Thymus (tissue), 11 donors: Measurements from ENCODE around the gene NOTCH1. TPM values are rescaled to one million over a fixed set of nuclear protein-coding genes. Genes with fewer than 3 reads are reported as not detected.

Experiments
- DNase-seq, 9 donors: peaks; one replicate each; pipeline ENCODE4 v3.0.0-alpha.2; 2013; ENCODE audit warnings: low spot score in 9 of 9, low read depth in 6 of 9, missing footprints in 1 of 9
- H3K27ac ChIP-seq, 2 donors: one replicate each; pipeline ENCODE4 v1.5.1; 2013; ENCODE audit warnings: control low read depth in 1 of 2, low read depth in 1 of 2, low read length in 1 of 2, mild to moderate bottlenecking in 1 of 2, moderate library complexity in 1 of 2
- H3K27me3 ChIP-seq, 2 donors: one replicate each; pipeline ENCODE4 v1.5.1; 2013; ENCODE audit warnings: low read length in 1 of 2; ENCODE audit not compliant: control insufficient read depth in 2 of 2, insufficient read depth in 1 of 2
- H3K36me3 ChIP-seq, 2 donors: one replicate each; pipeline ENCODE4 v1.5.1; 2013; ENCODE audit warnings: low read length in 1 of 2, mild to moderate bottlenecking in 1 of 2, moderate library complexity in 1 of 2; ENCODE audit not compliant: control insufficient read depth in 2 of 2, insufficient read depth in 2 of 2
- H3K4me1 ChIP-seq, 2 donors: one replicate each; pipeline ENCODE4 v1.5.1; 2013; ENCODE audit warnings: low read length in 2 of 2; ENCODE audit not compliant: control insufficient read depth in 2 of 2, insufficient read depth in 2 of 2
- H3K4me3 ChIP-seq, 2 donors: one replicate each; pipeline ENCODE4 v1.5.1; 2013; ENCODE audit warnings: low read length in 2 of 2, control low read depth in 1 of 2, mild to moderate bottlenecking in 1 of 2
- H3K9me3 ChIP-seq, 2 donors: one replicate each; pipeline ENCODE4 v1.5.1; 2013; ENCODE audit warnings: low read length in 1 of 2, mild to moderate bottlenecking in 1 of 2; ENCODE audit not compliant: control insufficient read depth in 2 of 2, insufficient read depth in 1 of 2
- WGBS: extraction: QIAGEN DNeasy Blood & Tissue Kit; methylation state at CpG from one replicate; pipeline ENCODE4 v1.1.7; 2013; 5-methylcytosine and 5-hydroxymethylcytosine counted together
- polyA plus RNA-seq: library from polyadenylated mRNA; stranded (reverse); fragments of 200-250 nt; gene quantifications from one replicate; pipeline ENCODE4 v1.2.3, GENCODE V29; 2013
- total RNA-seq: library from RNA; stranded (reverse); fragments of 120-200 nt; gene quantifications from one replicate; pipeline ENCODE4 v1.2.4, GENCODE V29; 2013
- donor health status: healthy.

The NOTCH1 gene
- total and polyA plus RNA-seq, 2 donors: 14.9 to 15.9 TPM

- peaks cover 8 to 39% of the 10 kb centered on the region in 2 donors for H3K36me3 ChIP-seq
- WGBS: 5% methylated on average over 35 of the region's 35 CpGs
- peaks cover 0 to 2% of the 10 kb centered on the region in 2 donors for H3K27me3 ChIP-seq
- peak in 3 of 9 donors; percentile 71 to 88 (median 74) for DNase-seq
- H3K4me1 ChIP-seq: peaks cover 66 to 86% of the 10 kb centered on the region in 2 donors
- peak overlapping the region in 1 of 2 donors; percentile 12 for H3K4me3 ChIP-seq
- H3K9me3 ChIP-seq: no peaks in the 10 kb centered on the region
- H3K27ac ChIP-seq: peak overlapping the region; percentile 56 to 80
Measured at GRCh38 chr9:136532799-136533774, 12.8 kb downstream of the NOTCH1 start.

DNA sequence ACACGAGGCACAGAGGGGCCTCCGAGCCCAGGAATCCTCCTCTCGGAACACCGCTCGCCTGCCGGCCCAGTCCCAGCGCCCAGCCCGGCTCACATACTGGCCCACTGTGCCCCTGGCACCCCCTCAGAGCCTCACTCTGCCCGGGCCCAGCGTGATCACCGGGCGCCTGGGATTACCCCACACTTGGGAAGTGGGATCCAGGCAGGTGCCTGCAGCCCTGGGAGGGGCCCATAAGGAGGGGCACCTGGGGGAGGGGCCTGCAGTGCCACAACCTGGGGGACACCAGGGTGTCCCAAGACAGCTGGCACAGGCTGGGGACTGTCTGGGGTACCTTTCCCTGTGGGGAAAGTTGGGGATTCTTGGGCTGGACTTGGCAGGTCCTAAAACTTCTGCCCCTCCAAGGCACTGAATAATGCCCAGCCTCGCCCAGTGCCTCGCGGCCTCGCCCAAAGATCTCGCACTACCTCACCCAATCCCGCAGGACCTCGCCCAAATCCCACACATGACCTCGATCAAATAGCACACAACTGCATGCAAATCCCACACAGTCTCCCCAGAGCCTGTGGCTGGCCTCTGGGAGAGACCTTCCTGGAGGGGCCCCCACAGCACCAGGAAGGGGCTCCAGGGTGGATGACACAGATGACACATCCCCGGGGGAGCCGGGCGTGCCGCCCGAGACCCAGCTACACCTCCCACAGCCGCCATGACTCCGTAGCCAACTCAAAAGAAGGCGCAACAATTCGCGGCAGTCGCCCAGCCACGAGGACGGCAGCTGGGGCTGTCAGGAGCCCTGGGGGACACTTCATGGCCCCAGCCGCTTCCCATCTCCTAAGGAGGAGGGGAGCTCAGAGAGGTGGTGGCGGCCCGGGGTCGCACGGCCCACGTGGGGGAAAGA lies 13.7 kb downstream of the NOTCH1 start:
- Histone ChIP-seq H3K27me3 (peaks cover 0 to 2% of the 10 kb centered on the region in 2 donors), H3K27ac (peak overlapping the region in 1 of 2 donors; percentile 80), H3K9me3 (no peaks in the 10 kb centered on the region), H3K4me3 (no peak overlapping the region), H3K36me3 (peaks cover 11 to 30% of the 10 kb centered on the region in 2 donors), H3K4me1 (peaks cover 66 to 84% of the 10 kb centered on the region in 2 donors)
- peak in 1 of 9 donors; percentile 52 for DNase-seq
- 40% methylated on average over 39 of the region's 39 CpGs for WGBS

DNA sequence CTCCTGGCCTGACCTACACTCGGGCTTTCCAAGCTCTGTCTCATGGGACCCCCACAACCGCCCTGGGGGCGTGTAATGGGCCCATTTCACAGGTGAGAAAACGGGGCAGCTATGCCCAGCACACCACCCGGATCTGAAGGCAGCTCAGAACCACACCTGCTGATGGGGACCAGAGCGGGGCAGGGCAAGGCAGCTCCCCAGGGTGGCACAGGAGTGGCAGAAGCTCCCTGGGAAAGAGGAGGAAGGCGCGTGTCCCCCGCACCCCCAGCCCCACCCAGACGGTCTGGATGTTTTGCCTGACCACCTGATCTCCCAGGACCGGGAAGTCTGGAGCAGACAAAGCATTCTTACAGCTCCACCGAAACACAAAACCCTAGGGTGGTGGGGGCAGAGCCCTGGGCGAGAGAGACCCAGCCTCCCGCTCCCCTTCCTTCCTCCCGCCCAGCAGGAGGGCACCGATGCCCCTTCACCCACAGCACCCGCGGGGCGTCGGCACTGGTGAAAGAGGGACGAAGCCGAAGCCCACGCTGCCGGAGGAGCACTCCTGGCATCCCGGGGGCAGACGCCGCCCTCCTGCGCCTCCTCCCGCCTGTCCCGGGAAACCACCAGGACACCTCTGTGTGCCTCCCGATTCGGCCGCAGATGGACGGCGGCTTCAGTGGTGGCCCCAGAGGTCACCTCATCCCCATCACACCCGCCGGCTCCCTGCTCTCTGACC lies 14.5 kb downstream of the NOTCH1 start:
- no peaks in the 10 kb centered on the region for H3K9me3 ChIP-seq
- 44% methylated on average over 37 of the region's 37 CpGs for WGBS
- H3K4me3 ChIP-seq: peak overlapping the region in 1 of 2 donors; percentile 20
- peak in 1 of 9 donors; percentile 46 for DNase-seq
- peaks cover 14 to 23% of the 10 kb centered on the region in 2 donors for H3K36me3 ChIP-seq
- H3K27ac ChIP-seq: peak overlapping the region in 1 of 2 donors; percentile 80
- peaks cover 66 to 83% of the 10 kb centered on the region in 2 donors for H3K4me1 ChIP-seq
- peaks cover 0 to 2% of the 10 kb centered on the region in 2 donors for H3K27me3 ChIP-seq

- Histone ChIP-seq H3K27ac (peak overlapping the region; percentile 48 to 69), H3K36me3 (peaks cover 22% of the 10 kb centered on the region in 2 donors), H3K9me3 (no peaks in the 10 kb centered on the region), H3K27me3 (peaks cover 0 to 2% of the 10 kb centered on the region in 2 donors), H3K4me1 (peaks cover 66 to 83% of the 10 kb centered on the region in 2 donors), H3K4me3 (peak overlapping the region; percentile 20 to 36)
- peak in 1 of 9 donors; percentile 41 for DNase-seq
- WGBS: 10% methylated on average over 20 of the region's 20 CpGs
Measured at GRCh38 chr9:136530461-136531089, 15.3 kb downstream of the NOTCH1 start.

- Histone ChIP-seq H3K9me3 (no peaks in the 10 kb centered on the region), H3K4me1 (peaks cover 62 to 79% of the 10 kb centered on the region in 2 donors), H3K4me3 (peak overlapping the region; percentile 20 to 36), H3K36me3 (peaks cover 24 to 25% of the 10 kb centered on the region in 2 donors), H3K27me3 (peaks cover 0 to 2% of the 10 kb centered on the region in 2 donors), H3K27ac (peak overlapping the region; percentile 56 to 69)
- WGBS: 5% methylated on average over 40 of the region's 40 CpGs
- DNase-seq: peak in 1 of 9 donors; percentile 59
Measured at GRCh38 chr9:136529516-136530460, 16.1 kb downstream of the NOTCH1 start.

GRCh38 chr9:136528716-136529341 lies 17.0 kb downstream of the NOTCH1 start:
- DNase-seq: no peak
- Histone ChIP-seq H3K36me3 (peaks cover 19 to 26% of the 10 kb centered on the region in 2 donors), H3K27ac (peak overlapping the region in 1 of 2 donors; percentile 20), H3K9me3 (no peaks in the 10 kb centered on the region), H3K4me1 (peaks cover 54 to 70% of the 10 kb centered on the region in 2 donors), H3K4me3 (no peak overlapping the region), H3K27me3 (peaks cover 0 to 2% of the 10 kb centered on the region in 2 donors)
- 63% methylated on average over 12 of the region's 12 CpGs for WGBS
